OCI-M2 (cell line): ENCODE measurements around the gene PIEZO2.
"Not testable (repeated sequence)": the region's sequence is repeated elsewhere in the genome, so short reads cannot be mapped to it uniquely, and the experiment has no call there.

Experiments used
- DNase-seq: peaks from one replicate; lab custom pipeline; 2025; ENCODE audit not compliant: unreplicated experiment; lab: John Stamatoyannopoulos, UW

The PIEZO2 gene

DNA sequence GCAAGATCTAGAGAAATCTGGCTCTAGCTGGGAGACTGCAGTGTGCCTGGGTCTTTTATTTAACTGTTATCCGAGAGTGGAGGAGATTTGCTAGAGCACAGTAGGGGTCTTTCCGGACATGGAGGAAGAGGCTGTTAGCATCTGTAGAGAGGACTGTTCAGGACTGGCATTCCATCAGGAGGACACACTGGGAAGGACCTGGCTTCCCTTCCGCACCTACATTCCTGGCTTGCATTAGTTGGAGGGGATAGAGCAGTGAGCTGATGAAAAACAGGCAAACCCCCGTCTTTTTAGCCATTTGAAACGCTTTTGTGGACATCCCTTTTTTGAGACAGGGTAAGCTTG, 874 bp upstream of the PIEZO2 start:
- DNase-seq = no peak

GRCh38 chr18:11148680-11149440, 509 bp downstream of the PIEZO2 start:
- DNase-seq = no peak

DNA sequence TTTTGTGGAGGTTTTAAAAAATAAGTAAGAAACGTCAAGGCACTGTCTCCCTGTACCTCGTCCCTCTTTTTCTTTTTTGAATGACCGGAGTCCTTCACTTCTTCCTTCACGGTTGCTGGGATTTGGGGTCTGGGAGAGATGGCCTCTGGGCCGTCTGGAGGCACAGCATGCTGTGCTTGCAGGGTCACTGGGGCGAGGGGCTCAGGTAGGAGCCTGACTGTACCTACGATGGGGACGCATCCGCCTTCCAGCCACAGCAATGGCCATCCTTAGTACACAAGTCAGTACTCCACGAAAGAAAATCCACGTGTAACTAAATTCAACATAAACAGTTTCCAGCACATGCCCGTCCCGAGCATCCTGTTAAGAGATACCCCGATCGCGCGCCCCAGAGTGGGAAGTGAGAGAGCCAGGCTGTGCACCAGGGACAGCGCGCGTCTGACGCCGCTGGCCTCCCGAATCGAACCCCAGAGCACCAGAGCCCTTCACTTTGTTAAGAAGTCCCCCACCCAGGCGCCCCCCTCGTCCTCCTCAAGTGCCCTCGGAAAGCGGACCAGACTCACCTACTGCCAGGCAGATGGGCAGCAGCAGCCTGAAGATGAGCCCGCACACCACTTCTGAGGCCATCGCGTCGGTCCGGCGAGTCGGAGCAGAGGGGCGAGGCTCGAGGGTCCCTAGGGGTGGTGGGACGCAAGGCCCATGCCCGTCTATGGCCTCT, 1.2 kb downstream of the PIEZO2 start:
- DNase-seq = no peak

- DNase-seq = no peak
These were observed 1.9 kb downstream of the PIEZO2 start for GRCh38 chr18:11147371-11147951.

- DNase-seq = no peak
These were observed 2.4 kb downstream of the PIEZO2 start for GRCh38 chr18:11146947-11147345.

- DNase-seq = no peak
These were observed 3.0 kb downstream of the PIEZO2 start for GRCh38 chr18:11146238-11146946.

DNA sequence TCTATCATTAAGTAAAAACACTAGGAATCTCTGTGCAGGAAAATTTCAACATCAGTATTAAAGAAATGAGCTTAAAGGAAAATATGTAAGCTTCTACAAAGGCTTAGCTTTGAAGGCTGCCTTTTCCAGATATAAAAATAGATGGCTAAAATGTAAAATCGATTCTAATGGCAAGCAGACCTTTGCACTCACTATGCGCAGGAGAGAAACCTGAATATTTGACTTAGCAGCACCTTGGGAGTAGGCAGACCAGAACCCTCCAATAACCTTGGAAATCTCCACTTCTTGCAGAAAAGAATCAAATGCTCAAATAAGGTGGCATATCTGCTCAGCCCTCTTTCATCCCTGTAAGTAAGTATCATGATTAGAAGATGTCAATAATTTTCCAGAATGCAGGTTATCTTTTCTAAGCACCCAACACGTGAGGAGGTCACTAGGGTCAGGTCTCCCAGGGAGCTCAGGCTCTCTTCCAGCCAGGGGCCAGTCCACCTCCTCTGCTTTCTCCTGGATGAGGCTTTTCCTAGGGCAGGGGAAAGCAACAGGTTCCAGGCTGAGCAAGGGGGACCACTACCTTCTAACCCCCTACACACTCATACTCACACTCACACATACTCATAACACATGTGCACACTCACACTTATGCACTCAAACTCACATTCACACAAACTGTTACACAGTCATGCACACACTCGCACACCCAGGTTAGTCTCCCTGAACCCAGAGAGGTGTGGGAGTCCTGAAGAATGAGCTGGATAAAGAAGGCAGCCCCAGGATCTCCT, 3.8 kb downstream of the PIEZO2 start:
- no peak for DNase-seq

DNA sequence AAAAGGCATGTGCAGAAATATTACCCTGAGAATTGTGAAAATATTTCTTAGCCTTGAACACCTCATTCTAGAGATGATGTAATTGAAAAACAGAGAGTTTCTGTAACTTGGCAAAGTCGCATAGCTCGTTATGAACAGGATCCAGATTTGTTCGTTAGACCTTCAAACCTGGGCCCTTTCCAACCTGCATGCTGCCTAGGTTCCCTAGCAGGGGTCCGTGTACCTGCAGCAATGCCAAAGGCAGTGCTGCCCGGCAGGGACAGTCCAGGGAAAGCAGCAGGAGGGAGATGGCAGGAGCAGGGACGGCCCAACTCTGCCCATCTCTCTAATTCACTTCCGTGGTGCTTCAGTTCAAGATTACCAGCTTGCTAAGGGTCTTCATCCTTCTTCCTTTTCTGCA, 12.0 kb downstream of the PIEZO2 start:
- no peak for DNase-seq

GRCh38 chr18:11136241-11136640, 13.1 kb downstream of the PIEZO2 start:
- DNase-seq = no peak

DNA sequence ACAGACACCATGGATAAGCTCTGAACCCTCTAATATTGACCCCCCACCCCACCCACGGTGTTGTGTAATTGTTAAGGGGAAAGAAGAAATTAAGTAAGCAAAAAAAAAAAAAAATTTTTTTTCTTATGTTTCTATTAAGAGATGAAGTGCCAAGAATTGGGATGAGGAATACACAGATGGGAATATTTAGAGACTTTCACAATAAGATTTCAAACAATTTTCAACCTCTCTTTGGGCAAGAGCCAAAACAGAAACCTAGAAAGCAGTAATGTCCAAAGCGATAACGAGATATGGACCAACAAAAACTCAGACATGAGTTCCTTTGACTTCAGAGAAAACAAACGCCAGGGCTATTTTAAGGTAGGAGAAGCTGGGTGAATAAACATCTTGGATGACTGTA, 14.4 kb downstream of the PIEZO2 start:
- no peak for DNase-seq

DNA sequence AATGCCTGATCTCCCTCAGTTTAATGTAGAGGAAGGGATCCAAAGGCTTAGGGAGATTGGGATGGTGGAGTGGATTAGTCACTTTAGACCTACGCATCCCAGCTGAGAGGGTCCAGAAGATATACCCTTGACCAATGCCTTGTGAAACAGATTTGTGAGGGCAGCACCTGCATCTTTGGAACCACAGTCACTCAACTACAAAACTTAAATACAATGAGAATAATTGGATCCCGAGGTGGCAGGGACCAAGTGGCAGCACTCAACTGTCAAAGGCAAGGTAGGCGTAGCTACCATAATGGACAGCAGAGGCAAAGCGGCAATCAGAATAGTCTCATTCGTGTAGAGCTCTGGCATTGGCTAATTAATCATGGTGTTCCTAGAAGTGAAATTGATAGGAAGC, 20.3 kb downstream of the PIEZO2 start:
- not testable (repeated sequence) for DNase-seq

DNA sequence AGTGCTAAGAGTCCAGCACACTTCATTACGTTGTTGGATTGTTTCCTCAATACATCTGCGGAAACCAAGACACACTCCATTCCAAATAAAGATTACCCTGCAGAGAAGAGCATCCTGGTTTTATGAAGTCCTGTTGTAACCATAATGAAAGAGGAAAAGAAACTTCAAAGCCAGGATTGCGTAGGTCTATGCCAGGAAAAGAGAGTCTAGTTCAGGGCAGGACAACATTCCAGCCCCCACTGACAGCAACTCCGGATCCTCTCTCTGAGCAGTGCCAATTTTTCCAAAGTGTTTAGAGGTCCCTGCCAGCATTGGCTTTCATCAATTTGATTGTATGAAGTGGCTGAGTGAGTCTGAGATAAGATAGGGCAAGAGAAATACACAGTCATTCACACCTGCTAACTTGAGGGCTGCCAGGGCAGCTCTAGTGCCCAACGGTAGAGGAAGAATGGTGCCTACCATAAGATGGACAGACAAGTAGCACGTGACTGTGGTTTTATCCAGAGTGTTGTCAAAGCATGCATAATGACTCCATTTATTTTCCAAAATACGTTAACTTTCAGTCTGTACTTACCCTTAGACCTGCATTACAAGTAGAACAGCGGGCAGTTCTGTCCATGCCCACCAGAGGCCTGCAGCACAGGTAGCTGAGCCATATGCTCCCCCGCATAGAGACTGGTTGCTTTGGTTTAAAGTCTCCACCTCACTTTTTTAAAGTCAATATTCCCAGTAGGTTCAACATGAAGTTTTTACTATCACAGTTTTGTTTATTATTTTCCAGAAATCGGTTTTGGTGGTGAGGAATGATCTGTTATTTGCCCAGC, 23.7 kb downstream of the PIEZO2 start:
- DNase-seq = no peak

DNA sequence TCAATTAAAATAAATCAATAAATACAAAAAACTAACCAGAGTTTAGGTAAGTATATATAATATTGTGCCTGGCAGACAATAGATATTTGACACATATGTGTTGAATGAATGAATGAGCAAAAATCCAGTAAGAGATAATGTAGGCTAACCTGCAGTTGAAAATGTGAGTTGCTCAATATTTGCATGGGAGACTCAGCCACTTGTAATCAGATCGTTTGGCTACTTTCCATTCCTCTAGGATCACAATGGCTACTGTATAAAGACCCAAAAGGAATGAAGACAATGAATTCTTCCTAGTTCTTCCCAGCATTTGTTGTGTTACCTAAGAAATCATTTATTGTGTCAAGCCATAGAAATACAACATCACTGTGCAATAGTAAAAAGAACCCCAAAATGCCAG, 25.3 kb downstream of the PIEZO2 start:
- DNase-seq = no peak

GRCh38 chr18:11121443-11121849, 27.9 kb downstream of the PIEZO2 start:
- no peak for DNase-seq

DNA sequence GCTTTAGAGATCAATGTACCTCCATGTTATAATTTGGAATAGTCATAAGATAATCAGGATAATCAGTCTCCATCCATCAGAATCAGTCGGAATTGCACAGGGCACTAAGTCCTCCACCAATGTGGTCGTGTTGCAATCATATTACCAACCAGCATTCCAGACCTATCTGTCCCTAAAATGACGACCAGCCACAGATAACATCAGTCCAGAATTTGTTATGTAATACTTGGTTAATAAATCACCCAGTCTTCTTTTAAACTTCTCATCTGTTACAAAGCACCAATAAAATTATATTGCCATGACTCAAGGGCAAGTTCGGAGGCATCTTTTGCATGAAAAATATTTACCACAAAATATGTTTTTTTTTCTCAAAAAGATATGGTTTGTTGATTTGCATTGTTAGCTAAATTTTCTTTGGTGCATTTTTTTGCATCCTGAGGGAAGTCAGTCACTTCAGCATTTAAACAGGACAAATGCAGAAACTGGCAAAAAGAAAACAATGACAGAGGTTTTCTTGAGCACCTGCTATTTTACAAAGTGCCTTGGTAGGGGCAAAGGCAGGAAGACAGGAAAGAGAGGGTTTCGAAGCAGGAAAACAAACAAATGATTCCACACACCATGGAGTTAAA, 29.3 kb downstream of the PIEZO2 start:
- DNase-seq = no peak

- no peak for DNase-seq
These were observed 29.8 kb downstream of the PIEZO2 start for GRCh38 chr18:11119550-11119949.

DNA sequence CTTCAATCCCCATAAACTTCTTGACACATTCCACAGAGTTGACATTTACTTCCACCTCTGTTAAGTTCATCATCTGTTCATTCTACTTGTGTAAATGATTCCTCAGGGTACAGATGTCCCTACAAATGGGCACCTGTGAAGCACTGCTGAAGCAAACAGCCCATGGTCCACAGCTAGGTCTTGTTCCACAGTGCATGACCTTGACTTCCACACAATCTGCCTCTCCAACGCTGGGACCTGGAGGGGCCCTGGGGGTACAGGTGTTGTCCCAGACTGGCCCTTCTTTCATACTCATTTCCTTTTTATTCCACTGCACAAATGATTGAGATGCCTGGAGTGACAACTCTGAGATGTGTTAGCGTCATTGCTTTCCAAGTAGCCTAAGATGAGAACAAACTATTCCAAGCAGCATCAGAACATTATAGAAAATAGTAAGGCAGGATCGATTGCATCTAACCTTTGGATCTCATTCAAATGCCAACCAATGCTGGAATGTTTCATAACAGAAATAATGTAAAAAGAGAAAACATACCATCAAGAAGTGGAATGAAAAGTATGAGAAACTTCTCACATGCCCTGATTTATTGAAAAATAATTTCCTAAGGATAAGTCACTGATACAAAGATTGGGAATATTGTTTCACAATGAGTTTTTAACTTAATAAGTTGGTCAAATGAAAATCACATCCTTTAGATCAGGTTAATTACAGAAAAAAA, 31.2 kb downstream of the PIEZO2 start:
- DNase-seq = no peak

- no peak for DNase-seq
These were observed 34.1 kb downstream of the PIEZO2 start for GRCh38 chr18:11115276-11115675.

DNA sequence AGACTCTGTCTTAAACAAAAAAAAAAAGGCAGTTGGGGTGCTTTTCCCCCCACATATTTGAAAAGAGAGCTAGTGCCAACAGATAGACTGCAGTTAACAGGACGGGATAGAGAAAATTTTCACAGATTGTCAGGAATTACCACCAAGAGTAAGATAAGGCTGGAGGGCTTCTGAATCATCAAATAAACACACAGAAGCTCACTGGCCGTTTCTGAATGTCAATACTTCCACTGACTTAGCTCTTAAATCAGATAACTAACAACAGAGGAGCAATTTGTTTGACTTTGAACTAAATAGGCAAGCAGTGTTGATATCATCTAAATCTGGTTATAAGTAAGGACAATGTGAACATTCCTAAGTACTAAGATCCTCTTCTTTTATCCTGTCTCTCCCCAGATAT, 34.7 kb downstream of the PIEZO2 start:
- no peak for DNase-seq
